HEK293T (cell line): ENCODE measurements around the gene KCNJ16.

Source experiments
- CTCF ChIA-PET: fragments of 350-600 bp; formaldehyde crosslinking; extraction: SDS; loops from one replicate; lab custom pipeline; 2021; ENCODE audit warnings: antibody characterized with exemption, inconsistent platforms; lab: Yijun Ruan, JAX
- POLR2A ChIA-PET: fragments of 350-600 bp; formaldehyde crosslinking; extraction: SDS; loops from one replicate; lab custom pipeline; 2020; ENCODE audit warnings: antibody characterized with exemption, inconsistent platforms; lab: Yijun Ruan, JAX
- DNase-seq: peaks from one replicate; pipeline ENCODE4 v3.0.0; 2012; ENCODE audit warnings: mixed read lengths; ENCODE audit errors: extremely low spot score
- ARNT ChIP-seq: fragments of 450-650 bp; IDR thresholded peaks from 2 replicates; pipeline ENCODE4 v1.6.1; 2017; ENCODE audit warnings: mild to moderate bottlenecking
- BHLHE40 ChIP-seq: fragments of 450-650 bp; IDR thresholded peaks from 2 replicates; pipeline ENCODE4 v1.6.1; 2016; ENCODE audit warnings: mild to moderate bottlenecking, moderate library complexity, borderline replicate concordance
- CTBP1 ChIP-seq: fragments of 450-650 bp; IDR thresholded peaks from 2 replicates; pipeline ENCODE4 v1.6.1; 2016; ENCODE audit warnings: borderline replicate concordance
- ELF4 ChIP-seq: fragments of 450-650 bp; IDR thresholded peaks from 2 replicates; pipeline ENCODE4 v1.6.1; 2017; ENCODE audit warnings: antibody characterized with exemption
- FOXA1 ChIP-seq: fragments of 450-650 bp; IDR thresholded peaks from 2 replicates; pipeline ENCODE4 v1.6.1; 2016; ENCODE audit warnings: mild to moderate bottlenecking
- FOXK2 ChIP-seq: fragments of 450-650 bp; IDR thresholded peaks from 2 replicates; pipeline ENCODE4 v1.6.1; 2016; ENCODE audit warnings: mild to moderate bottlenecking
- FOXM1 ChIP-seq: fragments of 450-650 bp; IDR thresholded peaks from 2 replicates; pipeline ENCODE4 v1.6.1; 2017; ENCODE audit warnings: mild to moderate bottlenecking, borderline replicate concordance
- HDGF ChIP-seq: fragments of 450-650 bp; IDR thresholded peaks from 2 replicates; pipeline ENCODE4 v1.6.1; 2017; ENCODE audit warnings: antibody characterized with exemption, borderline replicate concordance
- L3MBTL2 ChIP-seq: fragments of 450-650 bp; conservative IDR thresholded peaks from 2 replicates; pipeline ENCODE4 v1.6.1; 2016; ENCODE audit warnings: mild to moderate bottlenecking
- LEF1 ChIP-seq: fragments of 450-650 bp; IDR thresholded peaks from 2 replicates; pipeline ENCODE4 v1.6.1; 2017; ENCODE audit warnings: mild to moderate bottlenecking, borderline replicate concordance
- NFRKB ChIP-seq: fragments of 450-650 bp; IDR thresholded peaks from 2 replicates; pipeline ENCODE4 v1.6.1; 2016; ENCODE audit warnings: mild to moderate bottlenecking, moderate library complexity
- PKNOX1 ChIP-seq: fragments of 450-650 bp; IDR thresholded peaks from 2 replicates; pipeline ENCODE4 v1.6.1; 2016
- SP1 ChIP-seq: fragments of 450-650 bp; IDR thresholded peaks from 2 replicates; pipeline ENCODE4 v1.6.1; 2017
- SUZ12 ChIP-seq: fragments of 450-650 bp; IDR thresholded peaks from 2 replicates; pipeline ENCODE4 v1.6.1; 2016; ENCODE audit warnings: mild to moderate bottlenecking
- TARDBP ChIP-seq: fragments of 450-650 bp; IDR thresholded peaks from 2 replicates; pipeline ENCODE4 v1.6.1; 2016
- ZNF384 ChIP-seq: fragments of 450-650 bp; IDR thresholded peaks from 2 replicates; pipeline ENCODE4 v1.6.1; 2016

Gene KCNJ16

DNA sequence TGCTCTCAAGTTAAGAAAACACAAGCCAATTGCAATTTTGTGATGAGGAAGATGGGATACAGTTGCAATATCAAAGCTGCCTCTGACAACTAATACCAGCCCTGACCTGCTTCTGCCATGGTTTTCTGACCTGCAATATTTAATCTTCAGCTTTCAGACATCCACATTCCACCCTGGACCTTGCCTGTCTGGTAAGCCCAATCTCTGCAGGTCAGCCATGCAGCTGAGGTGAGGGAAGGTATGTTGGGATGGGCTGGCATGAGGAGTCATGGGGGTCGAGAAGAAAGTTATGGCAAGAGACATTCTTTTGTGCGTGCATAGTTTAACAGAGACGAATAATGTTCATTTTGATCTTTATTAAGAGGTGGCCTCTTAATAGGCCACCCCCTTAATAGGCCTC, 31.5 kb downstream of the KCNJ16 start:
- ChIA-PET CTCF (no interaction called here), POLR2A (no interaction called here)
- DNase-seq: no peak
- TF ChIP-seq CTBP1: no peak
- no peak for TF ChIP-seq FOXM1
- no peak for TF ChIP-seq PKNOX1

GRCh38 chr17:70107441-70107840, 32.4 kb downstream of the KCNJ16 start:
- no peak for DNase-seq
- CTCF ChIA-PET: no interaction called here
- no peak for TF ChIP-seq SUZ12
- TF ChIP-seq BHLHE40: no peak
- TF ChIP-seq SP1: no peak
- no peak for TF ChIP-seq PKNOX1
- no peak for TF ChIP-seq L3MBTL2
- TF ChIP-seq LEF1: no peak
- no peak for TF ChIP-seq TARDBP
- TF ChIP-seq ZNF384: no peak
- no peak for TF ChIP-seq CTBP1
- no peak for TF ChIP-seq FOXM1
- no peak for TF ChIP-seq NFRKB
- TF ChIP-seq FOXK2: no peak
- no peak for TF ChIP-seq ARNT
- TF ChIP-seq HDGF: no peak
- TF ChIP-seq ELF4: no peak
- POLR2A ChIA-PET: no interaction called here

DNA sequence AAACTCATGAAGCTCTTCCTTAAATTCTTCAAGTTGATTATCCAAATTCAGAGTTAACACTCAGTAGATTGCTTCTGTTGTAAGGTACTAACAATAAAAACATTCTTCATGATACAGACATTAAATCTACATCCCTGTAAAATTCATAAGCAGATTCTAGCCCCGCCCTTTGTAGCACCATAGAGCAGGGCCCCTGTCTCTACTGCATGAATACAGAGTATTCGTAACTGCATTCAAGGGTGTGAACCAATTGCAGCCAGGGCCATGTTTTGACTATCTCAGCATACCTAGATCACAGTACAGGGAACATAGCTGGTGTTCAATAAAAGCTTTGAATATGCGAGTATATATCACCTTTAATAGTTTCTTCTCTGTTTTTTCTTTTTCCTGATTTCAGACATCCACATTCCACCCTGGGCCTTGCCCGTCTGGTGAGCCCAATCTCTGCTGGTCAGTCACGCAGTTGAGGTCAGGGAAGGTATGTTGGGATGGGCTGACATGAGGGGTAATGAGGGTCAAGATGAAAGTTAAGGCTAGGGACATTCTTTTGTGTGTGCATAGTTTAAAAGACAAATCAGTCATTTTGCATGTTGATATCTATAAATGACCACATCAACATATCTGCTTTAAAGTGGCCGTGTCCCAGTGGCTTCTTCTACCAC, 33.0 kb downstream of the KCNJ16 start:
- no peak for DNase-seq
- no peak for TF ChIP-seq SP1
- no peak for TF ChIP-seq BHLHE40
- TF ChIP-seq TARDBP: no peak
- no peak for TF ChIP-seq FOXM1
- no peak for TF ChIP-seq PKNOX1
- TF ChIP-seq LEF1: no peak
- no peak for TF ChIP-seq ARNT
- TF ChIP-seq HDGF: no peak
- no peak for TF ChIP-seq NFRKB
- no peak for TF ChIP-seq CTBP1
- TF ChIP-seq FOXA1: no peak
- no peak for TF ChIP-seq FOXK2
- TF ChIP-seq SUZ12: no peak
- TF ChIP-seq L3MBTL2: no peak
- TF ChIP-seq ZNF384: no peak
- no peak for TF ChIP-seq ELF4
- ChIA-PET POLR2A (no interaction called here), CTCF (no interaction called here)

DNA sequence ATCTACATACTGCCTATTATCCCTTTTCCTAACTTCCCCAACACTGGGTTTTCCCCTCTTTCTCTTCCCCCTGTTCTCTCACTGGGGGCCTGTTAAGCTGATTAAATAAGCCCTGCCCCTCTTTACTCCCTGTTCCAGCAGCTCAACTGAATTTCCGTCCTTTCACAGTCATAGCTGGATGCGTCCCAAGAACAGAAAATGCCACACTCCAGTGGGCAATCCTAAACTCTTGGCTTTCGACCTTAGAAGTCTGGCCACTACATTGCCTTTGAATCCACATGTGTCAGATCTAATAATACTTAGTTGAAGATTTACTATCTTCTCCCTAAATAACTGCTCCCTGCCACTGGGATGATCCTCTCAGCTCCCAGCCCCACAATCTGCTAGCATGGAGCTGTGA, 34.5 kb downstream of the KCNJ16 start:
- TF ChIP-seq ZNF384 (no peak), SUZ12 (no peak), ARNT (no peak), FOXM1 (no peak), FOXK2 (no peak), SP1 (no peak), NFRKB (no peak), PKNOX1 (no peak), LEF1 (no peak), HDGF (no peak), CTBP1 (no peak), L3MBTL2 (no peak), FOXA1 (no peak), TARDBP (no peak), ELF4 (no peak), BHLHE40 (no peak)
- ChIA-PET CTCF (no interaction called here), POLR2A (interaction anchor here (1.3 kb wide), 1 partner anchor 11 kb away, joined by 3 read pairs; no protein-coding TSS in a partner anchor)
- no peak for DNase-seq

DNA sequence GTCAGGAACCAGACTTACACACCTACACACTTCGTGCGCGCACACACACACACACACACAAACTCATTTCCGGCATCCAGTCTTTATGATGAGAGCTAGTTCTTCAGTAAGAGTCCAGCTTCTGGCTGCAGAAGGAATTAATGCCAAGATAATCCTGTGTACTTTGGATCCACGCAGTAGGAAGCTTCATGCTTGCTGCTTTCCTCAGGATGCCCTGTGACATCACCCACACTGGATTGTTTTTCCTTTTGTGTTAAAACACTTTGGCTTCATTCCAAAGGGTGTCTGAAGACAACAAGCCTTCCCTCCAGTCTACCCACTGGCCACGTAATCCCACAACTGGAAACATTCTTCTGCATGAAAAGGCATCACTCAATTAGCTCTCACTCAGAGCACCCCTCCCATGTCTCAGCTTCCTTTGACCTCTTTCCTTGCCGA, 35.4 kb downstream of the KCNJ16 start:
- POLR2A ChIA-PET: interaction anchor here (1.1 to 1.3 kb wide), 2 partner anchors 9 to 12 kb away, joined by 3 read pairs; no protein-coding TSS in a partner anchor
- DNase-seq: no peak
- CTCF ChIA-PET: interaction anchor here (0.6 to 0.9 kb wide), 2 partner anchors 388 to 518 kb away, joined by 3 read pairs; no protein-coding TSS in a partner anchor
- no peak for TF ChIP-seq LEF1
- no peak for TF ChIP-seq BHLHE40
- no peak for TF ChIP-seq PKNOX1
- no peak for TF ChIP-seq ELF4
- no peak for TF ChIP-seq HDGF
- no peak for TF ChIP-seq ARNT
- no peak for TF ChIP-seq SP1
- TF ChIP-seq FOXA1: no peak
- TF ChIP-seq TARDBP: no peak
- no peak for TF ChIP-seq L3MBTL2
- TF ChIP-seq NFRKB: no peak
- no peak for TF ChIP-seq SUZ12
- TF ChIP-seq CTBP1: no peak
- TF ChIP-seq FOXK2: no peak
- TF ChIP-seq FOXM1: no peak
- TF ChIP-seq ZNF384: no peak
